HG02981 (cell line): ENCODE data around the gene PARM1.
"Not testable (repeated sequence)": the region's sequence is repeated elsewhere in the genome, so short reads cannot be mapped to it uniquely, and the experiment has no call there.

Experiments
- ATAC-seq: cut with Tn5 transposase; IDR thresholded peaks from one replicate; pipeline ENCODE4 v1.9.1; 2021; ENCODE audit warnings: mild to moderate bottlenecking, moderate library complexity; ENCODE audit not compliant: unreplicated experiment

PARM1 gene

GRCh38 chr4:74982546-74983252 is 49.8 kb downstream of the PARM1 start:
- no peak for ATAC-seq

- no peak for ATAC-seq
These were observed 50.3 kb downstream of the PARM1 start for GRCh38 chr4:74983253-74983635.

- ATAC-seq = no peak
These were observed 57.5 kb downstream of the PARM1 start for GRCh38 chr4:74990276-74990875.

- not testable (repeated sequence) for ATAC-seq
These were observed 61.5 kb downstream of the PARM1 start for GRCh38 chr4:74994436-74994835.

GRCh38 chr4:74996996-74997395 is 64.1 kb downstream of the PARM1 start:
- no peak for ATAC-seq

GRCh38 chr4:74997948-74998729 is 65.2 kb downstream of the PARM1 start:
- no peak for ATAC-seq

- ATAC-seq = no peak
These were observed 66.9 kb downstream of the PARM1 start for GRCh38 chr4:74999714-75000309.

- ATAC-seq = no peak
These were observed 69.0 kb downstream of the PARM1 start for GRCh38 chr4:75001871-75002270.

GRCh38 chr4:75002381-75002780 is 69.5 kb downstream of the PARM1 start:
- no peak for ATAC-seq

GRCh38 chr4:75003979-75004378 is 71.1 kb downstream of the PARM1 start:
- no peak for ATAC-seq

GRCh38 chr4:75004755-75005668 is 72.1 kb downstream of the PARM1 start:
- peak; percentile 76 for ATAC-seq

- ATAC-seq = no peak
These were observed 72.8 kb downstream of the PARM1 start for GRCh38 chr4:75005727-75006126.

- ATAC-seq = no peak
These were observed 75.0 kb downstream of the PARM1 start for GRCh38 chr4:75007891-75008290.

- no peak for ATAC-seq
These were observed 76.2 kb downstream of the PARM1 start for GRCh38 chr4:75009138-75009537.

- no peak for ATAC-seq
These were observed 78.3 kb downstream of the PARM1 start for GRCh38 chr4:75011131-75011795.

- no peak for ATAC-seq
These were observed 82.7 kb downstream of the PARM1 start for GRCh38 chr4:75015627-75016026.

GRCh38 chr4:75016472-75016871 is 83.6 kb downstream of the PARM1 start:
- ATAC-seq = no peak

- ATAC-seq = no peak
These were observed 86.0 kb downstream of the PARM1 start for GRCh38 chr4:75018811-75019479.

GRCh38 chr4:75025431-75025830 is 92.5 kb downstream of the PARM1 start:
- ATAC-seq = no peak
